K562 (cell line): ENCODE measurements around the gene LBHD1. TPM values are rescaled to one million over a fixed set of nuclear protein-coding genes. Genes with fewer than 3 reads are reported as not detected.

Source experiments
- MYNN ChIP-seq, 2 experiments: sonication (generic); formaldehyde crosslinking in 1 of 2; IDR thresholded peaks; 2 replicates each; pipeline versions ENCODE4 v1.5.0 to v1.6.1; 2016 to 2020; ENCODE audit warnings: antibody characterized with exemption in 1 of 2, missing genetic modification reagents in 1 of 2
- NFIC ChIP-seq: fragments of 450-650 bp; IDR thresholded peaks from 2 replicates; pipeline ENCODE4 v1.6.1; 2017; ENCODE audit warnings: mild to moderate bottlenecking, inconsistent platforms
- NR4A1 ChIP-seq, 2 experiments: fragments of 250-450 bp in 1 of 2; fragments of 450-650 bp in 1 of 2; sonication (Bioruptor Pico) in 1 of 2; IDR thresholded peaks; 2 replicates each; pipeline versions ENCODE4 v1.4.0 to v1.6.1; 2016 to 2020; ENCODE audit warnings: mild to moderate bottlenecking in 2 of 2, missing compliant biosample characterization in 1 of 2, missing genetic modification characterization in 1 of 2, moderate library complexity in 1 of 2
- RBM34 ChIP-seq: fragments of 200-400 bp; formaldehyde crosslinking; IDR thresholded peaks from 2 replicates; pipeline ENCODE4 v1.6.1; 2018; ENCODE audit warnings: low read length, borderline replicate concordance; ENCODE audit not compliant: insufficient read depth
- TAF9B ChIP-seq: fragments of 450-650 bp; IDR thresholded peaks from 2 replicates; pipeline ENCODE4 v1.6.1; 2018; ENCODE audit warnings: mild to moderate bottlenecking; ENCODE audit not compliant: partially characterized antibody
- ZNF174 ChIP-seq: fragments of 250-450 bp; sonication (Bioruptor Pico); IDR thresholded peaks from 2 replicates; pipeline ENCODE4 v1.4.0; 2020; ENCODE audit warnings: mild to moderate bottlenecking
- polyA plus RNA-seq, 8 experiments: library from polyadenylated mRNA; depleted of rRNA in 4 of 8; stranded (reverse) in 5 of 8; unstranded in 3 of 8; fragments of >200 nt; fragmentation: Nextera tagmentation in 2 of 8; fragmentation: Illumina TruSeq in 1 of 8; extraction: Ambion mirVana in 2 of 8; extraction: Trizol in 1 of 8; gene quantifications; 2 replicates each; pipeline versions ENCODE4 v1.2.1 to v1.2.3, GENCODE V29; 2011 to 2014; ENCODE audit warnings: inconsistent platforms in 1 of 8, missing spikeins in 1 of 8
- total RNA-seq, 7 experiments: library from RNA; depleted of rRNA in 6 of 7; stranded (reverse); fragments of >200 nt in 6 of 7; fragmentation: Illumina TruSeq in 2 of 7; extraction: Trizol in 2 of 7; gene quantifications; 2 replicates each; pipeline versions ENCODE4 v1.2.1 to v1.2.3, GENCODE V29; 2011 to 2021; ENCODE audit warnings: low replicate concordance in 1 of 7
- TF ChIP-seq, protein P1 (sequence below): fragments of 450-650 bp; IDR thresholded peaks from 2 replicates; pipeline ENCODE4 v1.6.1; 2016; ENCODE audit warnings: mild to moderate bottlenecking, moderate library complexity

LBHD1 gene
- total and polyA plus RNA-seq, 9 of the 15 experiments (the other 6 are each of a cell fraction or from before 2014, with no cell fraction given), result 2.6 to 28.0 (median 12.5) TPM

- TF ChIP-seq, protein P1, sequence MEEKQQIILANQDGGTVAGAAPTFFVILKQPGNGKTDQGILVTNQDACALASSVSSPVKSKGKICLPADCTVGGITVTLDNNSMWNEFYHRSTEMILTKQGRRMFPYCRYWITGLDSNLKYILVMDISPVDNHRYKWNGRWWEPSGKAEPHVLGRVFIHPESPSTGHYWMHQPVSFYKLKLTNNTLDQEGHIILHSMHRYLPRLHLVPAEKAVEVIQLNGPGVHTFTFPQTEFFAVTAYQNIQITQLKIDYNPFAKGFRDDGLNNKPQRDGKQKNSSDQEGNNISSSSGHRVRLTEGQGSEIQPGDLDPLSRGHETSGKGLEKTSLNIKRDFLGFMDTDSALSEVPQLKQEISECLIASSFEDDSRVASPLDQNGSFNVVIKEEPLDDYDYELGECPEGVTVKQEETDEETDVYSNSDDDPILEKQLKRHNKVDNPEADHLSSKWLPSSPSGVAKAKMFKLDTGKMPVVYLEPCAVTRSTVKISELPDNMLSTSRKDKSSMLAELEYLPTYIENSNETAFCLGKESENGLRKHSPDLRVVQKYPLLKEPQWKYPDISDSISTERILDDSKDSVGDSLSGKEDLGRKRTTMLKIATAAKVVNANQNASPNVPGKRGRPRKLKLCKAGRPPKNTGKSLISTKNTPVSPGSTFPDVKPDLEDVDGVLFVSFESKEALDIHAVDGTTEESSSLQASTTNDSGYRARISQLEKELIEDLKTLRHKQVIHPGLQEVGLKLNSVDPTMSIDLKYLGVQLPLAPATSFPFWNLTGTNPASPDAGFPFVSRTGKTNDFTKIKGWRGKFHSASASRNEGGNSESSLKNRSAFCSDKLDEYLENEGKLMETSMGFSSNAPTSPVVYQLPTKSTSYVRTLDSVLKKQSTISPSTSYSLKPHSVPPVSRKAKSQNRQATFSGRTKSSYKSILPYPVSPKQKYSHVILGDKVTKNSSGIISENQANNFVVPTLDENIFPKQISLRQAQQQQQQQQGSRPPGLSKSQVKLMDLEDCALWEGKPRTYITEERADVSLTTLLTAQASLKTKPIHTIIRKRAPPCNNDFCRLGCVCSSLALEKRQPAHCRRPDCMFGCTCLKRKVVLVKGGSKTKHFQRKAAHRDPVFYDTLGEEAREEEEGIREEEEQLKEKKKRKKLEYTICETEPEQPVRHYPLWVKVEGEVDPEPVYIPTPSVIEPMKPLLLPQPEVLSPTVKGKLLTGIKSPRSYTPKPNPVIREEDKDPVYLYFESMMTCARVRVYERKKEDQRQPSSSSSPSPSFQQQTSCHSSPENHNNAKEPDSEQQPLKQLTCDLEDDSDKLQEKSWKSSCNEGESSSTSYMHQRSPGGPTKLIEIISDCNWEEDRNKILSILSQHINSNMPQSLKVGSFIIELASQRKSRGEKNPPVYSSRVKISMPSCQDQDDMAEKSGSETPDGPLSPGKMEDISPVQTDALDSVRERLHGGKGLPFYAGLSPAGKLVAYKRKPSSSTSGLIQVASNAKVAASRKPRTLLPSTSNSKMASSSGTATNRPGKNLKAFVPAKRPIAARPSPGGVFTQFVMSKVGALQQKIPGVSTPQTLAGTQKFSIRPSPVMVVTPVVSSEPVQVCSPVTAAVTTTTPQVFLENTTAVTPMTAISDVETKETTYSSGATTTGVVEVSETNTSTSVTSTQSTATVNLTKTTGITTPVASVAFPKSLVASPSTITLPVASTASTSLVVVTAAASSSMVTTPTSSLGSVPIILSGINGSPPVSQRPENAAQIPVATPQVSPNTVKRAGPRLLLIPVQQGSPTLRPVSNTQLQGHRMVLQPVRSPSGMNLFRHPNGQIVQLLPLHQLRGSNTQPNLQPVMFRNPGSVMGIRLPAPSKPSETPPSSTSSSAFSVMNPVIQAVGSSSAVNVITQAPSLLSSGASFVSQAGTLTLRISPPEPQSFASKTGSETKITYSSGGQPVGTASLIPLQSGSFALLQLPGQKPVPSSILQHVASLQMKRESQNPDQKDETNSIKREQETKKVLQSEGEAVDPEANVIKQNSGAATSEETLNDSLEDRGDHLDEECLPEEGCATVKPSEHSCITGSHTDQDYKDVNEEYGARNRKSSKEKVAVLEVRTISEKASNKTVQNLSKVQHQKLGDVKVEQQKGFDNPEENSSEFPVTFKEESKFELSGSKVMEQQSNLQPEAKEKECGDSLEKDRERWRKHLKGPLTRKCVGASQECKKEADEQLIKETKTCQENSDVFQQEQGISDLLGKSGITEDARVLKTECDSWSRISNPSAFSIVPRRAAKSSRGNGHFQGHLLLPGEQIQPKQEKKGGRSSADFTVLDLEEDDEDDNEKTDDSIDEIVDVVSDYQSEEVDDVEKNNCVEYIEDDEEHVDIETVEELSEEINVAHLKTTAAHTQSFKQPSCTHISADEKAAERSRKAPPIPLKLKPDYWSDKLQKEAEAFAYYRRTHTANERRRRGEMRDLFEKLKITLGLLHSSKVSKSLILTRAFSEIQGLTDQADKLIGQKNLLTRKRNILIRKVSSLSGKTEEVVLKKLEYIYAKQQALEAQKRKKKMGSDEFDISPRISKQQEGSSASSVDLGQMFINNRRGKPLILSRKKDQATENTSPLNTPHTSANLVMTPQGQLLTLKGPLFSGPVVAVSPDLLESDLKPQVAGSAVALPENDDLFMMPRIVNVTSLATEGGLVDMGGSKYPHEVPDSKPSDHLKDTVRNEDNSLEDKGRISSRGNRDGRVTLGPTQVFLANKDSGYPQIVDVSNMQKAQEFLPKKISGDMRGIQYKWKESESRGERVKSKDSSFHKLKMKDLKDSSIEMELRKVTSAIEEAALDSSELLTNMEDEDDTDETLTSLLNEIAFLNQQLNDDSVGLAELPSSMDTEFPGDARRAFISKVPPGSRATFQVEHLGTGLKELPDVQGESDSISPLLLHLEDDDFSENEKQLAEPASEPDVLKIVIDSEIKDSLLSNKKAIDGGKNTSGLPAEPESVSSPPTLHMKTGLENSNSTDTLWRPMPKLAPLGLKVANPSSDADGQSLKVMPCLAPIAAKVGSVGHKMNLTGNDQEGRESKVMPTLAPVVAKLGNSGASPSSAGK, result no peak
- TF ChIP-seq TAF9B (no peak), NR4A1 (CRISPR knock-in tag; IDR thresholded peaks at IDR 0.05) (no peak), NR4A1 (tag; IDR thresholded peaks at IDR 0.05) (no peak), ZNF174 (CRISPR knock-in tag) (no peak), MYNN (IDR thresholded peaks at IDR 0.05) (peak; percentile 22; the same call in 1 of the 2 replicates), MYNN (CRISPR knock-in tag; IDR thresholded peaks at IDR 0.05) (no peak), NFIC (0 out of 2 replicates have a peak, but pooled peaks have one; percentile 16), RBM34 (no peak)
These were observed 17.5 kb upstream of the LBHD1 start, which contains the start of gene LRRN4CL (continued) for GRCh38 chr11:62689421-62690183.
